Subcutaneous adipose tissue (tissue), 4 donors: ENCODE results near the gene EMP3. TPM values are rescaled to one million over a fixed set of nuclear protein-coding genes. Genes with fewer than 3 reads are reported as not detected.

Experiments
- total RNA-seq, 4 donors: library from RNA; depleted of rRNA; stranded (reverse); fragments of >200 nt; gene quantifications; one replicate each; pipeline ENCODE4 v1.1.0, GENCODE V29; 2016
- TF ChIP-seq, protein P1 (sequence below): fragments of 450-650 bp; IDR thresholded peaks from one replicate; pipeline ENCODE4 v1.5.1; 2016; ENCODE audit warnings: low read depth, mild to moderate bottlenecking, control low read depth, antibody characterized with exemption, moderate library complexity

EMP3 gene
- total RNA-seq, 4 donors from 2014 or later, result 32.2 to 79.7 (median 57.2) TPM

DNA sequence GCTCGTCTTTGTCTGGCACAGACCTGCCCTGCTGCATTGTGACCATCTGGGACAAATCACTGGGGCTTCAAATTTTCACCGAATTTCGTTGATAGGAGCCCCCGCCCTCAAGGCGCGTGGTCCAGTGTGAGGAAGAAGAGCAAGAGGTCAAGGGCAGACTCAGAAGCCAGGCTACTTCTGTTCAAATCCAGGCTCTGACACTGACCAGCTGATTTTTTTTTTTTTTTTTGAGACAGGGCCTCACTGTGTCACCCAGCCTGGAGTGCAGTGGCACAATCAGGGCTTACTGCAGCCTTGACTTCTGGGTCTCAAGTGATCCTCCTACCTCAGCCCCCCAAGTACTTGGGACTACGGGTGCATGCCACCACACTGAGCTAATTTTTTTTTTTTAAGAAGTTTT is 46.0 kb downstream of the EMP3 start:
- TF ChIP-seq, protein P1, sequence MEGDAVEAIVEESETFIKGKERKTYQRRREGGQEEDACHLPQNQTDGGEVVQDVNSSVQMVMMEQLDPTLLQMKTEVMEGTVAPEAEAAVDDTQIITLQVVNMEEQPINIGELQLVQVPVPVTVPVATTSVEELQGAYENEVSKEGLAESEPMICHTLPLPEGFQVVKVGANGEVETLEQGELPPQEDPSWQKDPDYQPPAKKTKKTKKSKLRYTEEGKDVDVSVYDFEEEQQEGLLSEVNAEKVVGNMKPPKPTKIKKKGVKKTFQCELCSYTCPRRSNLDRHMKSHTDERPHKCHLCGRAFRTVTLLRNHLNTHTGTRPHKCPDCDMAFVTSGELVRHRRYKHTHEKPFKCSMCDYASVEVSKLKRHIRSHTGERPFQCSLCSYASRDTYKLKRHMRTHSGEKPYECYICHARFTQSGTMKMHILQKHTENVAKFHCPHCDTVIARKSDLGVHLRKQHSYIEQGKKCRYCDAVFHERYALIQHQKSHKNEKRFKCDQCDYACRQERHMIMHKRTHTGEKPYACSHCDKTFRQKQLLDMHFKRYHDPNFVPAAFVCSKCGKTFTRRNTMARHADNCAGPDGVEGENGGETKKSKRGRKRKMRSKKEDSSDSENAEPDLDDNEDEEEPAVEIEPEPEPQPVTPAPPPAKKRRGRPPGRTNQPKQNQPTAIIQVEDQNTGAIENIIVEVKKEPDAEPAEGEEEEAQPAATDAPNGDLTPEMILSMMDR, result no peak

DNA sequence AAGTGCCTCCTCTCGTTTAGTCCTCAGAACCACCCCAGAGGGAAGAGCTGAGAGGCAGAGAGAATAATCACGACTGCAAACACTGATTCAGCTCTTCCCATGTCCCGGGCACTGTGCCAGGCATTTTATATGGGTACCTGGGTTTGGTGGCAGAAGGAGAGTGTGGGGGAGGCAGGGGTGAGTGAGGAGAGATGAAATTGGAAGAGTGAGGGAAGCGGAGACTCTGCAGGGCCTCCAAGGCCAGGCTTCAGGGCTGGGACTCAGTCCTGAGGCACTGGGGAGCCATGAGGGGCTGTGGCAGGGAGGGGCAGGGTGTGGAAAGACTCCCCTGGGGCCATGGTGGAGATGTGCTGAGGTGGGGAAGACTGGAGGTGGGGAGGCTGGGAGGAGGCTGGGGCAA is 47.6 kb downstream of the EMP3 start:
- TF ChIP-seq, protein P1, result no peak

DNA sequence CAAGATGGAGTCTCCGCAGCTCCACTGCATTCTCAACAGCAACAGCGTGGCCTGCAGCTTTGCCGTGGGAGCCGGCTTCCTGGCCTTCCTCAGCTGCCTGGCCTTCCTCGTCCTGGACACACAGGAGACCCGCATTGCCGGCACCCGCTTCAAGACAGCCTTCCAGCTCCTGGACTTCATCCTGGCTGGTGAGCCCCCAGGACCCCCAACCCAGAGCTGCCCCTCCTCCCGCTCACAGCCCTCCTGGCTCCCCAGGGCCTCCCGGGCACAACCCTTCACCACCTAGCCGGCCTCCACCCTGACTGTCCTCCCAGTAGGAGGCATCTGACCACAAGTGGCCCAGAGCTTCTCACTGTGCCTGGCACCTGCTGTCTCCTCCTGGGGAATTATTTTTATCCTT is 48.2 kb downstream of the EMP3 start:
- TF ChIP-seq, protein P1, result no peak

DNA sequence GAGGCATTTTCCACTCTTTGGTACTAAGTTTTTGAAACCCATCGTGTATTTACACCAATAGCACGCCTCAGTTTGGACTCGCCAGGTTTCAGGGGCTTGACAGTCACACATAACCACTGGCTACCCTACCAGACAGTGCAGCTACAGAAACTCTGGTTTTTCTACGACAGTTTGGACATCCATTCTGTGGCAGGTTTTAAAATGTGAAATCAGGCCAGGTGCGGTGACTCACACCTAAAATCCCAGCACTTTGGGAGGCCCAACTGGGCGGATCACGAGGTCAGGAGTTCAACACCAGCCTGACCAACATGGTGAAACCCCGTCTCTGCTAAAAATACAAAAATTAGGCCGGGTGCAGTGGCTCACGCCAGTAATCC is 52.8 kb downstream of the EMP3 start:
- TF ChIP-seq, protein P1, result no peak

DNA sequence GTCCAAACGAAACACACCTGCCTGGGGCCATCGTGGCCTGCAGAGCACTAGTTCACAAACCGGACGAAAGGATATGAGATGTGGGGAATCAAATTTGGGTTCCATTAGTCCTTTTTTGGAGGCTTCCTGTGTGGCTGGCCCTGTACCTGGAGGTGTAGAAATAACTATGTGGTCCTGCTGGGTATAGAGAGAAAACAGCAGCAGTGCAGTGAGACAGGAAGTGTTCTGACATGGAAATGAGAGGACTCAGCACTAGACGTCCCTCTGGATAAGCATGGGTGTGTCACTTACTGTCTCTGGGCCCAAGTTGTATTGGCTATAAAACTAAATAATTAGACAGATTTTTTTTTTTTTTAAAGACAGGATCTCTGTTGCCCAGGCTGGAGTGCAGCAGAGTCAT is 53.7 kb downstream of the EMP3 start:
- TF ChIP-seq, protein P1, result no peak

Other genes starting within 250 kb of the EMP3 start
- 10 to 100 TPM in 2 of 4 donors, 1 to 10 TPM in 2; 3.5 to 11.1 (median 8.9) TPM for gene PLA2G4C, start 214.7 kb upstream of the EMP3 start, total RNA-seq
- gene LIG1, start 155.2 kb upstream of the EMP3 start, total RNA-seq, result 10 to 100 TPM in 1 of 4 donors, 1 to 10 TPM in 3; 2.3 to 22.0 (median 8.5) TPM
- gene ZSWIM9, start 154.9 kb upstream of the EMP3 start, total RNA-seq, result 1 to 10 TPM; 1.9 to 8.1 (median 3.0) TPM
- gene CARD8, start 69.6 kb upstream of the EMP3 start, total RNA-seq, result 100 to 1,000 TPM in 1 of 4 donors, 10 to 100 TPM in 3; 42.5 to 103 (median 65.2) TPM
- gene ZNF114, start 55.5 kb upstream of the EMP3 start, total RNA-seq, result under 1 TPM in 3 of 4 donors, not detected in 1; 0.19 to 0.65 (median 0.34) TPM
- gene TMEM143, start 38.4 kb downstream of the EMP3 start, total RNA-seq, result 10 to 100 TPM in 1 of 4 donors, 1 to 10 TPM in 3; 4.8 to 16.0 (median 7.0) TPM
- not detected for gene SYNGR4, start 38.8 kb downstream of the EMP3 start, total RNA-seq
- gene KDELR1, start 66.0 kb downstream of the EMP3 start, total RNA-seq, result 10 to 100 TPM; 62.5 to 99.1 (median 78.6) TPM
- 1 to 10 TPM in 1 of 4 donors, under 1 TPM in 3; 0.16 to 1.0 (median 0.31) TPM for gene GRIN2D, start 68.1 kb downstream of the EMP3 start, total RNA-seq
- gene GRWD1, start 120.4 kb downstream of the EMP3 start, total RNA-seq, result 10 to 100 TPM; 14.4 to 29.0 (median 24.9) TPM
- 1 to 10 TPM in 1 of 4 donors, under 1 TPM in 3; 0.57 to 1.0 (median 0.74) TPM for gene KCNJ14, start 130.0 kb downstream of the EMP3 start, total RNA-seq
- gene CYTH2, start 143.8 kb downstream of the EMP3 start, total RNA-seq, result 10 to 100 TPM; 15.8 to 64.0 (median 31.5) TPM
- gene LMTK3, start 186.3 kb downstream of the EMP3 start, total RNA-seq, result not detected
- not detected for gene SULT2B1, start 226.6 kb downstream of the EMP3 start, total RNA-seq